ENCODE results near the gene ADORA2B.

DNA sequence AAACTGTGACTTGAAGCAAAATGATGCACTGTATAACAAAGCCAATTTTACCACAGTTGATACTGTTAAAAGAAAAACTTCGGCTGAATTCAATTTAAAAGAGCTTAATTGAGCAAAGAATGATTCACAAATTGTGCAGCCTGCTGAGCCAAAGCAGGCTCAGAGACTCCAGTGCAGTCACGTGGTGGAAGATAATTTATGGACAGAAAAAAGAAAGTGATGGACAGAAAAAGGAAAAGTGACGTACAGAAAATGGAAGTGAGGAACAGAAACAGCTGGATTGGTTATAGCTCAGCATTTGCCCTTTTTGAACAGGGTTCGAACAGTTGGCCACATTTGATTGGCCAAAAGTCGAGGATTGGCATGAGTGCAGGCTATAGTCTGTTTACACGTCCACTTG lies 28.9 kb downstream of the ADORA2B start:
- TF ChIP-seq TCF12 (IDR thresholded peaks at IDR 0.05; ENCODE audit: low read depth, low read length) (no peak), POLR2A (IDR thresholded peaks at IDR 0.05; ENCODE audit: control extremely low read depth in 1 of 2, low read depth in 2 of 2, low read length in 2 of 2) (no peak), EGR1 (IDR thresholded peaks at IDR 0.05; ENCODE audit: borderline replicate concordance, low read depth, low read length) (no peak), RFX5 (IDR thresholded peaks at IDR 0.05; ENCODE audit: borderline replicate concordance, low read depth, low read length) (no peak), SIN3A (conservative IDR thresholded peaks at IDR 0.05 in 1 of 2, IDR thresholded peaks at IDR 0.05 in 1 of 2; ENCODE audit: low read depth in 1 of 2, low read length in 2 of 2) (no peak)
- TF ChIP-seq, protein P1, sequence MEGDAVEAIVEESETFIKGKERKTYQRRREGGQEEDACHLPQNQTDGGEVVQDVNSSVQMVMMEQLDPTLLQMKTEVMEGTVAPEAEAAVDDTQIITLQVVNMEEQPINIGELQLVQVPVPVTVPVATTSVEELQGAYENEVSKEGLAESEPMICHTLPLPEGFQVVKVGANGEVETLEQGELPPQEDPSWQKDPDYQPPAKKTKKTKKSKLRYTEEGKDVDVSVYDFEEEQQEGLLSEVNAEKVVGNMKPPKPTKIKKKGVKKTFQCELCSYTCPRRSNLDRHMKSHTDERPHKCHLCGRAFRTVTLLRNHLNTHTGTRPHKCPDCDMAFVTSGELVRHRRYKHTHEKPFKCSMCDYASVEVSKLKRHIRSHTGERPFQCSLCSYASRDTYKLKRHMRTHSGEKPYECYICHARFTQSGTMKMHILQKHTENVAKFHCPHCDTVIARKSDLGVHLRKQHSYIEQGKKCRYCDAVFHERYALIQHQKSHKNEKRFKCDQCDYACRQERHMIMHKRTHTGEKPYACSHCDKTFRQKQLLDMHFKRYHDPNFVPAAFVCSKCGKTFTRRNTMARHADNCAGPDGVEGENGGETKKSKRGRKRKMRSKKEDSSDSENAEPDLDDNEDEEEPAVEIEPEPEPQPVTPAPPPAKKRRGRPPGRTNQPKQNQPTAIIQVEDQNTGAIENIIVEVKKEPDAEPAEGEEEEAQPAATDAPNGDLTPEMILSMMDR (IDR thresholded peaks at IDR 0.05; ENCODE audit: control extremely low read depth in 1 of 3, insufficient read depth in 1 of 3, low read depth in 1 of 3, low read length in 3 of 3): no peak
